ENCODE measurements around the gene TSGA10.

Gene TSGA10

DNA sequence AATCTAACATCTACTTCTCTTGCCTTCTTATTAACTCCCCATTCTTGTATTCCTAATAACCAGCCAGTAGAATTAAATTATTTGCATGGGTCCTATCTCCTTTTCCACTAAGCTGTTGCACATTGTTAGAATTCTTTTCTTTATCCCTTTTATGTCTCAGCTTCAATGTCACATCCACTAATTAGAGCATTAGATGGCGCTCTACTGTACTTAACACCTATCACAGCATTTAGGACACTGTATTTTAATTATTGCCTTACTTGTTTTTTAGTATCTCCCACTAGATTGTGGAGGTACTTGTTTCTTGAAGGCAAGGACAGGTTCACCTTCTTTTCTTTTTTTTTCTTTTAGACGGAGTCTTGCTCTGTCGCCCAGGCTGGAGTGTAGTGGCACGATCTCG, 3.9 kb upstream of the TSGA10 start:
- Histone ChIP-seq H3K27me3 (replicated peaks) (no peaks in the 10 kb centered on the region), H3K36me3 (replicated peaks) (no peaks in the 10 kb centered on the region), H3K4me3 (ENCODE audit: low read depth, low read length) (no peak overlapping the region), H3K27ac (no peak overlapping the region)
- TF ChIP-seq, protein P1, sequence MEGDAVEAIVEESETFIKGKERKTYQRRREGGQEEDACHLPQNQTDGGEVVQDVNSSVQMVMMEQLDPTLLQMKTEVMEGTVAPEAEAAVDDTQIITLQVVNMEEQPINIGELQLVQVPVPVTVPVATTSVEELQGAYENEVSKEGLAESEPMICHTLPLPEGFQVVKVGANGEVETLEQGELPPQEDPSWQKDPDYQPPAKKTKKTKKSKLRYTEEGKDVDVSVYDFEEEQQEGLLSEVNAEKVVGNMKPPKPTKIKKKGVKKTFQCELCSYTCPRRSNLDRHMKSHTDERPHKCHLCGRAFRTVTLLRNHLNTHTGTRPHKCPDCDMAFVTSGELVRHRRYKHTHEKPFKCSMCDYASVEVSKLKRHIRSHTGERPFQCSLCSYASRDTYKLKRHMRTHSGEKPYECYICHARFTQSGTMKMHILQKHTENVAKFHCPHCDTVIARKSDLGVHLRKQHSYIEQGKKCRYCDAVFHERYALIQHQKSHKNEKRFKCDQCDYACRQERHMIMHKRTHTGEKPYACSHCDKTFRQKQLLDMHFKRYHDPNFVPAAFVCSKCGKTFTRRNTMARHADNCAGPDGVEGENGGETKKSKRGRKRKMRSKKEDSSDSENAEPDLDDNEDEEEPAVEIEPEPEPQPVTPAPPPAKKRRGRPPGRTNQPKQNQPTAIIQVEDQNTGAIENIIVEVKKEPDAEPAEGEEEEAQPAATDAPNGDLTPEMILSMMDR (IDR thresholded peaks at IDR 0.05; ENCODE audit: low read depth, low read length, missing control alignments): no peak
- in situ Hi-C loops (cut with HindIII; ENCODE audit: low pct_ligation_motif_present, low sequenced_read_pairs): no loop called here
- DNase-seq: no peak

DNA sequence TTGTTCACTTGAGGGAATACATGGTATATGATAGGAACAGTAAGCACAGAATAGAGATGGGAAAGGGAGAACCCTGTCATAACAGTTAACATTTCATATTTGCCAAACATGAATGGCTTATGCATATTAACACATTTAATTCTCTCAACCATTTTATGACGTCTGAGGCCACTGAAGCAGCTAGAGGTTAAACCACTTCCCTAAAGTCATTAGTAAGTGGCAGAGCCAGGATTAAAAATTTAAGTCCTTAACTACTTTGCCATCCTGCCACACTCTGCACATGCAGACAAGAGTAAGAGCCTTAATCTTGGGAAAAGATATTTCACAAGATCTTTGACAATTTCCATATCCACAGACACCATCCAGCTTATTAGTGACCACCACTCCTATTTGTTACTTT, 2.1 kb upstream of the TSGA10 start:
- no peaks in the 10 kb centered on the region for H3K27me3 ChIP-seq (replicated peaks)
- no peak for DNase-seq
- TF ChIP-seq, protein P1 (IDR thresholded peaks at IDR 0.05; ENCODE audit: low read depth, low read length, missing control alignments): no peak
- H3K27ac ChIP-seq: no peak overlapping the region
- in situ Hi-C loops (cut with HindIII; ENCODE audit: low pct_ligation_motif_present, low sequenced_read_pairs): no loop called here
- H3K36me3 ChIP-seq (replicated peaks): no peaks in the 10 kb centered on the region
- H3K4me3 ChIP-seq (ENCODE audit: low read depth, low read length): no peak overlapping the region

GRCh38 chr2:99153921-99154604, 679 bp downstream of the TSGA10 start:
- H3K27me3 ChIP-seq (replicated peaks): no peaks in the 10 kb centered on the region
- peak overlapping the region; percentile 87 for H3K4me3 ChIP-seq (ENCODE audit: low read depth, low read length)
- TF ChIP-seq, protein P1 (IDR thresholded peaks at IDR 0.05; ENCODE audit: low read depth, low read length, missing control alignments): no peak
- no peaks in the 10 kb centered on the region for H3K36me3 ChIP-seq (replicated peaks)
- peak overlapping the region; percentile 41 for H3K27ac ChIP-seq
- DNase-seq: no peak
- in situ Hi-C loops (cut with HindIII; ENCODE audit: low pct_ligation_motif_present, low sequenced_read_pairs): no loop called here

DNA sequence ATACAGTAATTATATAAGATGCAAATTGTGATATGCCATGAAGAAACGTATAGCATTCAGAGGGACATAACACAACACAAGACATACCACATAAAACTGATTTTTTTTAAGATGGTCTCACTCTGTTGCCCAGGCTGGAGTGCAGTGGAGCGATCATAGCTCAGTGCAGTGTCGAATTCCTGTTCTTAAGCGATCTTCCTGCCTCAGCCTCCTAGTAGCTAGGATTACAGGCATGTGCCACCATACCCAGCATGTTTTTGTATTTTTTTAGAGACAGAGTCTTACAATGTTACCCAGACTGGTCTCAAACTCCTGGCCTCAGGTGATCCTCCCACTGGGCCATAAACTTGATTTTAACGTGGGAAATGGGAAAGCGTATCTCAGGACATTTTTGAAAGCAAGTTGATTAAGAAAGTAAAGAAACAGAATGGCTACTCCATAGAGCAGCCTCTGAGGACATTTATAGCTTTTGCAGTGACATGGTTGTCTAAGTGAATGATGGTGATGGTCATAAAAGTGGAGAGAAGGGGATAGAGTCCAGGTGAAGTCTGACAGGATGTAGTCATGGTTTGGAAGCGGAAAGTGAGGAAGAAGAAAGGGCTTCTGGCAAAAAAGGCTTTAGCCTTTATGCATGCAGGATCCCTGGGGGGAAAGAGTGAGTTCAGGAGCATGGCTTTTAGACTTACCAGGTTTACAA, 2.4 kb downstream of the TSGA10 start:
- H3K27ac ChIP-seq: no peak overlapping the region
- H3K36me3 ChIP-seq (replicated peaks): no peaks in the 10 kb centered on the region
- TF ChIP-seq, protein P1 (IDR thresholded peaks at IDR 0.05; ENCODE audit: low read depth, low read length, missing control alignments): no peak
- in situ Hi-C loops (cut with HindIII; ENCODE audit: low pct_ligation_motif_present, low sequenced_read_pairs): no loop called here
- no peaks in the 10 kb centered on the region for H3K27me3 ChIP-seq (replicated peaks)
- DNase-seq: no peak
- no peak overlapping the region for H3K4me3 ChIP-seq (ENCODE audit: low read depth, low read length)

DNA sequence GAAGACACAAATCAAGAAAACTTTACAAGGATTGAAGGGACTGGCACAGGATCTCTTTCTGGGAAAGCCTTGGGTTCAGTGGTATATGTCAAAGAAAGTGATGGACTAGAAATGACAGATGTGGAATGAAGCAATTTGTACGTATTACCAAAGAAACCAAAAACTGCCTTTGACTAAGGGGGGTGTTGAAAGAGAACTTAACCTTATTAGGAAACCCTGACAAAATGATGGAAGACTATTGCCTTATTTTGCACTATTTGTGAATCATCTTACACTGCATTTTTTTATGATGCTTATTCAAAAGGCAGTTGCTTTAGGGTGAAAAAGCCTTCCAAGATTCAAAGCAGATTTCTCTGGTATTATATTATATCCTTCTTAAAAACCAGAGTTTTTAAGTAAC, 4.0 kb downstream of the TSGA10 start:
- Histone ChIP-seq H3K27me3 (replicated peaks) (no peaks in the 10 kb centered on the region), H3K4me3 (ENCODE audit: low read depth, low read length) (no peak overlapping the region), H3K36me3 (replicated peaks) (no peaks in the 10 kb centered on the region), H3K27ac (no peak overlapping the region)
- in situ Hi-C loops (cut with HindIII; ENCODE audit: low pct_ligation_motif_present, low sequenced_read_pairs): no loop called here
- TF ChIP-seq, protein P1 (IDR thresholded peaks at IDR 0.05; ENCODE audit: low read depth, low read length, missing control alignments): no peak
- DNase-seq: no peak

All from brain microvascular endothelial cell (primary cell).